Activated T-helper 1 cell treated with anti-CD3 and anti-CD28 coated beads, Interleukin-12 subunit alpha, Interleukin-12 subunit beta, Interleukin-2, Interleukin-4 antibody, amounts not matched to agents 30 ng/mL and 10 ng/mL and 1 ng/mL, durations not matched to agents 14 hours and 24 hours and 36 hours (primary cell): Measurements from ENCODE around the gene NPIPA2. TPM values are rescaled to one million over a fixed set of nuclear protein-coding genes. Genes with fewer than 3 reads are reported as not detected.
"Not testable (repeated sequence)": the region's sequence is repeated elsewhere in the genome, so short reads cannot be mapped to it uniquely, and the experiment has no call there.

Source experiments
- DNase-seq: peaks from one replicate; pipeline ENCODE4 v3.0.0; 2021; ENCODE audit warnings: low spot score
- H3K27ac Mint-ChIP-seq: one replicate; pipeline ENCODE4 v1.8.0; 2021; ENCODE audit warnings: mild to moderate bottlenecking, mixed read lengths
- H3K27me3 Mint-ChIP-seq: one replicate; pipeline ENCODE4 v1.8.0; 2022; ENCODE audit warnings: mild to moderate bottlenecking, moderate library complexity, mixed read lengths; ENCODE audit not compliant: insufficient read depth
- H3K36me3 Mint-ChIP-seq: one replicate; pipeline ENCODE4 v1.8.0; 2021; ENCODE audit warnings: low read depth, mixed read lengths
- H3K4me1 Mint-ChIP-seq: one replicate; pipeline ENCODE4 v1.8.0; 2021; ENCODE audit warnings: low read depth, mixed read lengths
- H3K4me3 Mint-ChIP-seq: one replicate; pipeline ENCODE4 v1.8.0; 2021; ENCODE audit warnings: mild to moderate bottlenecking, moderate library complexity, mixed read lengths
- H3K9me3 Mint-ChIP-seq: one replicate; pipeline ENCODE4 v1.8.0; 2021; ENCODE audit warnings: mixed read lengths
- intact Hi-C: fragments of 100-400 bp; cut with micrococcal nuclease; formaldehyde crosslinking; loops from one replicate; pipeline ENCODE4 v1.15.1; 2024
- total RNA-seq: library from RNA; stranded (reverse); gene quantifications from 2 replicates; pipeline ENCODE4 v1.2.3, GENCODE V29; 2022

NPIPA2 gene
- 6.2 and 6.9 TPM in 2 replicates for total RNA-seq

- H3K4me3 Mint-ChIP-seq, H3K36me3 Mint-ChIP-seq, H3K27ac Mint-ChIP-seq, intact Hi-C loops, H3K4me1 Mint-ChIP-seq, H3K27me3 Mint-ChIP-seq, H3K9me3 Mint-ChIP-seq, DNase-seq: not testable (repeated sequence)
Measured at GRCh38 chr16:14742273-14743128, at the start of gene NPIPA2. Gene NPIPA2 (plus strand): TSS chr16:14742533. CDS start chr16:14748066, 5,533 bp downstream.

GRCh38 chr16:14694129-14694528 is 48.2 kb upstream of the NPIPA2 start, which contains the start of gene PLA2G10:
Gene PLA2G10 (minus strand): TSS chr16:14694308. CDS start chr16:14694229, 79 bp downstream.
- H3K27me3 Mint-ChIP-seq, H3K4me3 Mint-ChIP-seq, H3K4me1 Mint-ChIP-seq, H3K9me3 Mint-ChIP-seq, H3K36me3 Mint-ChIP-seq, DNase-seq, intact Hi-C loops, H3K27ac Mint-ChIP-seq: not testable (repeated sequence)

GRCh38 chr16:14701859-14702258 is 40.5 kb upstream of the NPIPA2 start:
- H3K9me3 Mint-ChIP-seq, DNase-seq, H3K36me3 Mint-ChIP-seq, H3K27me3 Mint-ChIP-seq, H3K4me1 Mint-ChIP-seq, H3K27ac Mint-ChIP-seq, H3K4me3 Mint-ChIP-seq, intact Hi-C loops: not testable (repeated sequence)

GRCh38 chr16:14702672-14703071 is 39.7 kb upstream of the NPIPA2 start:
- DNase-seq, H3K36me3 Mint-ChIP-seq, H3K4me3 Mint-ChIP-seq, H3K4me1 Mint-ChIP-seq, intact Hi-C loops, H3K27ac Mint-ChIP-seq, H3K27me3 Mint-ChIP-seq, H3K9me3 Mint-ChIP-seq: not testable (repeated sequence)

GRCh38 chr16:14703156-14704011 is 38.9 kb upstream of the NPIPA2 start, which contains the start of gene NPIPA3:
Gene NPIPA3 (plus strand): TSS chr16:14703411. CDS start chr16:14708944, 5,533 bp downstream.
- intact Hi-C loops, H3K4me3 Mint-ChIP-seq, H3K9me3 Mint-ChIP-seq, DNase-seq, H3K4me1 Mint-ChIP-seq, H3K27me3 Mint-ChIP-seq, H3K36me3 Mint-ChIP-seq, H3K27ac Mint-ChIP-seq: not testable (repeated sequence)

- H3K27ac Mint-ChIP-seq, H3K4me1 Mint-ChIP-seq: not testable (repeated sequence)
Measured at GRCh38 chr16:14733233-14733632, 9.1 kb upstream of the NPIPA2 start.

GRCh38 chr16:14740832-14741385 is 1.4 kb upstream of the NPIPA2 start:
- H3K4me1 Mint-ChIP-seq, H3K27me3 Mint-ChIP-seq, intact Hi-C loops, H3K4me3 Mint-ChIP-seq, H3K27ac Mint-ChIP-seq, H3K9me3 Mint-ChIP-seq, H3K36me3 Mint-ChIP-seq, DNase-seq: not testable (repeated sequence)

More at GRCh38 chr16:14733233-14733632, 9.1 kb upstream of the NPIPA2 start:
- H3K36me3 Mint-ChIP-seq, H3K27me3 Mint-ChIP-seq, intact Hi-C loops, DNase-seq, H3K4me3 Mint-ChIP-seq, H3K9me3 Mint-ChIP-seq: not testable (repeated sequence)

GRCh38 chr16:14741794-14742193 is 539 bp upstream of the NPIPA2 start:
- H3K36me3 Mint-ChIP-seq, intact Hi-C loops, DNase-seq, H3K9me3 Mint-ChIP-seq, H3K4me3 Mint-ChIP-seq, H3K4me1 Mint-ChIP-seq, H3K27ac Mint-ChIP-seq, H3K27me3 Mint-ChIP-seq: not testable (repeated sequence)

- H3K4me1 Mint-ChIP-seq, intact Hi-C loops, DNase-seq, H3K27ac Mint-ChIP-seq, H3K4me3 Mint-ChIP-seq, H3K27me3 Mint-ChIP-seq, H3K36me3 Mint-ChIP-seq, H3K9me3 Mint-ChIP-seq: not testable (repeated sequence)
Measured at GRCh38 chr16:14773654-14774053, 31.3 kb downstream of the NPIPA2 start.

GRCh38 chr16:14775624-14776023 is 33.3 kb downstream of the NPIPA2 start:
- H3K27ac Mint-ChIP-seq, H3K9me3 Mint-ChIP-seq, H3K4me3 Mint-ChIP-seq, intact Hi-C loops, H3K27me3 Mint-ChIP-seq, H3K36me3 Mint-ChIP-seq, H3K4me1 Mint-ChIP-seq, DNase-seq: not testable (repeated sequence)

GRCh38 chr16:14776763-14777162 is 34.4 kb downstream of the NPIPA2 start:
- DNase-seq, H3K27ac Mint-ChIP-seq, H3K4me3 Mint-ChIP-seq, intact Hi-C loops, H3K4me1 Mint-ChIP-seq, H3K36me3 Mint-ChIP-seq, H3K27me3 Mint-ChIP-seq, H3K9me3 Mint-ChIP-seq: not testable (repeated sequence)

GRCh38 chr16:14779368-14779877 is 37.1 kb downstream of the NPIPA2 start:
- H3K4me1 Mint-ChIP-seq, H3K4me3 Mint-ChIP-seq, intact Hi-C loops, H3K27ac Mint-ChIP-seq, DNase-seq, H3K36me3 Mint-ChIP-seq, H3K9me3 Mint-ChIP-seq, H3K27me3 Mint-ChIP-seq: not testable (repeated sequence)
